BLaER1 treated with 17β-estradiol and CSF1 and Interleukin-3, amounts not matched to agents 10 nM and 100 nM (cell line): Measurements from ENCODE around the gene BEAN1.

Experiments
- H3K27ac ChIP-seq, 11 experiments: shearing (Covaris generic); formaldehyde crosslinking; 2 replicates each; pipeline ENCODE4 v1.8.1; 2022
- H3K27me3 ChIP-seq, 11 experiments: shearing (Covaris generic); formaldehyde crosslinking; 2 replicates each; pipeline ENCODE4 v1.8.1; 2022
- H3K36me3 ChIP-seq, 11 experiments: shearing (Covaris generic); formaldehyde crosslinking; 2 replicates each; pipeline ENCODE4 v1.8.1; 2022
- H3K4me1 ChIP-seq, 10 experiments: shearing (Covaris generic); formaldehyde crosslinking; 2 replicates each; pipeline ENCODE4 v1.8.1; 2022
- H3K4me2 ChIP-seq, 11 experiments: shearing (Covaris generic); formaldehyde crosslinking; 2 replicates each; pipeline ENCODE4 v1.8.1; 2022
- H3K4me3 ChIP-seq, 10 experiments: shearing (Covaris generic); formaldehyde crosslinking; 2 replicates each; pipeline ENCODE4 v1.8.1; 2022
- H3K9ac ChIP-seq, 11 experiments: shearing (Covaris generic); formaldehyde crosslinking; 2 replicates each; pipeline ENCODE4 v1.8.1; 2022
- H3K9me3 ChIP-seq, 11 experiments: shearing (Covaris generic); formaldehyde crosslinking; replicated peaks in 1 of 11; 2 replicates each; pipeline ENCODE4 v1.8.1; 2022
- H4K20me1 ChIP-seq, 11 experiments: shearing (Covaris generic); formaldehyde crosslinking; 2 replicates each; pipeline ENCODE4 v1.8.1; 2022
- Cebpa-rat ChIP-seq, 11 experiments: shearing (Covaris generic); IDR thresholded peaks; 2 replicates each; pipeline ENCODE4 v1.8.1; 2022

The BEAN1 gene

DNA sequence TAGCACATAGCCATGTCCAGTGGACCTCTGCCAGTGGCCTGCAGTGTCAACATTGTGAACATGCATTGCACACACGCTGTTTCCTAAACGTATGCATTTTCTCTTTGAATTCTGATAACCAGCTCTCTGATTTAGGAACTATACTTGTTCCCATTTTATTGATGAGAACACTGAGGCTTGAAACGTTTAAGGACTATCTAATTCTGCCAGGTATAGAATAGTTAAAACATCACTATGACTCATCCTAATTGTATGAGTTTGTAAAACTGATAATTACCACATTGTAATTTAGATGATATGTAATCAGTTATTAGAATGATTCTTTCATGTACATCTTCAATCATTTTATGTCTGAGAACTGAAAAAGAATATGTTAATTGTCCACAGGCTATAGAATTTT, 3.1 kb downstream of the BEAN1 start:
- Histone ChIP-seq H3K36me3 (no peaks in the 10 kb centered on the region), H3K4me3 (no peak overlapping the region), H3K9ac (no peak overlapping the region), H3K27me3 (peaks cover 51 to 80% (median 69%) of the 10 kb centered on the region in 11 experiments), H3K27ac (no peak overlapping the region), H3K9me3 (no peaks in the 10 kb centered on the region), H4K20me1 (peaks cover 0 to 44% (median 25%) of the 10 kb centered on the region in 11 experiments; a peak in 17 of 22 replicates), H3K4me2 (no peak overlapping the region), H3K4me1 (peaks cover 16 to 34% (median 26%) of the 10 kb centered on the region in 10 experiments; a peak in 19 of 20 replicates)
- no peak for TF ChIP-seq Cebpa-rat (IDR thresholded peaks at IDR 0.05)

- no peak for TF ChIP-seq Cebpa-rat (IDR thresholded peaks at IDR 0.05)
- H3K9me3 ChIP-seq, result no peaks in the 10 kb centered on the region
- peaks cover 37 to 65% (median 54%) of the 10 kb centered on the region in 11 experiments for H3K27me3 ChIP-seq
- no peaks in the 10 kb centered on the region for H3K36me3 ChIP-seq
- no peak overlapping the region for H3K27ac ChIP-seq
- no peak overlapping the region for H3K4me2 ChIP-seq
- no peak overlapping the region for H3K9ac ChIP-seq
- peaks cover 0 to 34% (median 18%) of the 10 kb centered on the region in 11 experiments; a peak in 17 of 22 replicates for H4K20me1 ChIP-seq
- peaks cover 22 to 39% (median 27%) of the 10 kb centered on the region in 10 experiments for H3K4me1 ChIP-seq
- H3K4me3 ChIP-seq, result no peak overlapping the region
Observed at GRCh38 chr16:66431760-66432159, 4.7 kb downstream of the BEAN1 start.

DNA sequence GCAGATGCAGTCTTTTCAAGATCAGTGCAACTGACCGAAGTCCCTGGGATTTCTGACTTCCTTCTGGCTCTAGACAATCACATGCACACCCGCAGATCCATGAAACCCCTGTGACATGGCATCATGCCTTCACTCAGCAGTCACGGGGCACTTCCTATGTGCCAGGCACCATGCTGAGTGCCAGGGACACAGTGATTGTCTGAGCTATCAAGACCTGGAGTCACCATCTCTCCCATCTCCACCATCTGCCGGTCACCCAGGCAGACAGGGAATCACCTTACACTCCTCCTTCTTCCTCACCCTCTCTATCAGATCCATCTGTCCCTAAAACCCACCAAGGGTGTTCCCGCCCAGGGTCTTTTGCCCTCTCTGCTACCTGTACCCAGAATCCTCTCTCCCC, 5.3 kb downstream of the BEAN1 start:
- no peak for TF ChIP-seq Cebpa-rat (IDR thresholded peaks at IDR 0.05)
- peaks cover 0 to 34% (median 17%) of the 10 kb centered on the region in 11 experiments; a peak in 17 of 22 replicates for H4K20me1 ChIP-seq
- H3K36me3 ChIP-seq, result no peaks in the 10 kb centered on the region
- no peak overlapping the region for H3K9ac ChIP-seq
- no peaks in the 10 kb centered on the region for H3K9me3 ChIP-seq
- H3K27ac ChIP-seq, result no peak overlapping the region
- H3K4me3 ChIP-seq, result no peak overlapping the region
- H3K4me1 ChIP-seq, result peaks cover 27 to 44% (median 31%) of the 10 kb centered on the region in 10 experiments
- H3K4me2 ChIP-seq, result 0 out of 22 replicates have a peak overlapping the region, but pooled peaks of 1 of the 11 experiments have one; percentile 1
- H3K27me3 ChIP-seq, result peaks cover 32 to 58% (median 47%) of the 10 kb centered on the region in 11 experiments

GRCh38 chr16:66434619-66435430, 7.7 kb downstream of the BEAN1 start:
- Histone ChIP-seq H3K36me3 (no peaks in the 10 kb centered on the region), H3K9ac (no peak overlapping the region), H3K9me3 (no peaks in the 10 kb centered on the region), H3K27me3 (peaks cover 8 to 34% (median 23%) of the 10 kb centered on the region in 11 experiments), H4K20me1 (peaks cover 0 to 11% (median 0%) of the 10 kb centered on the region in 11 experiments; a peak in 2 of 22 replicates), H3K4me3 (no peak overlapping the region), H3K4me2 (peak overlapping the region in 5 of 11 experiments; percentile 26 to 53 (median 39); a peak in 10 of 22 replicates), H3K27ac (no peak overlapping the region), H3K4me1 (peaks cover 18 to 35% (median 31%) of the 10 kb centered on the region in 10 experiments)
- TF ChIP-seq Cebpa-rat (IDR thresholded peaks at IDR 0.05), result no peak

GRCh38 chr16:66435896-66436295, 8.8 kb downstream of the BEAN1 start:
- no peak overlapping the region for H3K4me3 ChIP-seq
- H3K4me1 ChIP-seq, result peaks cover 18 to 35% (median 31%) of the 10 kb centered on the region in 10 experiments
- H3K27me3 ChIP-seq, result peaks cover 4 to 23% (median 13%) of the 10 kb centered on the region in 11 experiments; a peak in 15 of 22 replicates
- H3K36me3 ChIP-seq, result no peaks in the 10 kb centered on the region
- no peak overlapping the region for H3K27ac ChIP-seq
- peak overlapping the region in 8 of 11 experiments; percentile 24 to 94 (median 74); a peak in 11 of 22 replicates for H3K4me2 ChIP-seq
- no peak overlapping the region for H3K9ac ChIP-seq
- H3K9me3 ChIP-seq, result no peaks in the 10 kb centered on the region
- peaks cover 0 to 10% (median 0%) of the 10 kb centered on the region in 11 experiments; a peak in 2 of 22 replicates for H4K20me1 ChIP-seq
- TF ChIP-seq Cebpa-rat (IDR thresholded peaks at IDR 0.05), result no peak

- Histone ChIP-seq H3K27ac (no peak overlapping the region), H3K4me2 (peak overlapping the region in 8 of 11 experiments; percentile 50 to 94 (median 74); a peak in 17 of 22 replicates), H3K36me3 (no peaks in the 10 kb centered on the region), H3K4me1 (peaks cover 18 to 35% (median 31%) of the 10 kb centered on the region in 10 experiments), H3K27me3 (peaks cover 0 to 8% (median 0%) of the 10 kb centered on the region in 11 experiments; a peak in 1 of 22 replicates), H4K20me1 (peaks cover 0 to 4% (median 0%) of the 10 kb centered on the region in 11 experiments; a peak in 1 of 22 replicates), H3K9ac (no peak overlapping the region), H3K9me3 (no peaks in the 10 kb centered on the region), H3K4me3 (no peak overlapping the region)
- TF ChIP-seq Cebpa-rat (IDR thresholded peaks at IDR 0.05), result no peak
Observed at GRCh38 chr16:66437391-66437945, 10.4 kb downstream of the BEAN1 start.

DNA sequence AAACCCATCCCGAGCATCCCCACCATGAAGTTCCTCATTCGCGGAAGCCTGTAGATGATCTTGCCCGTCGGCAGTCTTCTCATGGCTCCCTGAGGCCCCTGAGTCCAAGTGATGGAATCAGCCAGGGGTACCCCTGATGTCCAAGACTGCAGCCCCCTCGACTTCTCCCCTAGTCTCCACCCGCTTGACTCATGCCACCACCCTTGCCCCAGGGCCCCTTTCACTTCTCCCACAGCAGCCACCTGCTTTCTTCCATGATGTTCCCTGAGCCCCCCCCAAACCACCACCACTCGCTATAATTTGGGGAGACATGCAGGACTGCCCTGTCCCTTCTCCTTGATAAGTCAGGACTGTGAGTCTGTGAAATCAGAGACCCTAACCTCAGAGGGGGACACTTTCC, 11.4 kb downstream of the BEAN1 start:
- Histone ChIP-seq H3K36me3 (no peaks in the 10 kb centered on the region), H3K27me3 (0 out of 22 replicates have a peak, but pooled peaks cover 0 to 2% (median 0%) of the 10 kb centered on the region in 11 experiments), H3K9ac (no peak overlapping the region), H3K9me3 (no peaks in the 10 kb centered on the region), H3K27ac (no peak overlapping the region), H4K20me1 (peaks cover 0 to 4% (median 0%) of the 10 kb centered on the region in 11 experiments; a peak in 1 of 22 replicates), H3K4me3 (no peak overlapping the region), H3K4me1 (peaks cover 17 to 35% (median 31%) of the 10 kb centered on the region in 10 experiments), H3K4me2 (peak overlapping the region in 3 of 11 experiments; percentile 8 to 87 (median 16); a peak in 5 of 22 replicates)
- TF ChIP-seq Cebpa-rat (IDR thresholded peaks at IDR 0.05), result no peak

- no peak for TF ChIP-seq Cebpa-rat (IDR thresholded peaks at IDR 0.05)
Observed at GRCh38 chr16:66439051-66439730, 12.1 kb downstream of the BEAN1 start.

More at GRCh38 chr16:66439051-66439730, 12.1 kb downstream of the BEAN1 start:
- Histone ChIP-seq H4K20me1 (peaks cover 0 to 4% (median 0%) of the 10 kb centered on the region in 11 experiments; a peak in 1 of 22 replicates), H3K27me3 (no peaks in the 10 kb centered on the region), H3K9ac (no peak overlapping the region), H3K4me1 (peaks cover 12 to 40% (median 31%) of the 10 kb centered on the region in 10 experiments; a peak in 19 of 20 replicates), H3K4me2 (peak overlapping the region in 1 of 11 experiments; percentile 8; a peak in 1 of 22 replicates), H3K27ac (no peak overlapping the region), H3K9me3 (no peaks in the 10 kb centered on the region), H3K36me3 (no peaks in the 10 kb centered on the region), H3K4me3 (no peak overlapping the region)
